Measurements from ENCODE around the gene PLCL1. TPM values are rescaled to one million over a fixed set of nuclear protein-coding genes. Genes with fewer than 3 reads are reported as not detected.

PLCL1 gene
- total and polyA plus RNA-seq, 10 of the 15 experiments (the other 5 are each of a cell fraction or from before 2014, with no cell fraction given): 0.03 to 1.5 (median 0.22) TPM

DNA sequence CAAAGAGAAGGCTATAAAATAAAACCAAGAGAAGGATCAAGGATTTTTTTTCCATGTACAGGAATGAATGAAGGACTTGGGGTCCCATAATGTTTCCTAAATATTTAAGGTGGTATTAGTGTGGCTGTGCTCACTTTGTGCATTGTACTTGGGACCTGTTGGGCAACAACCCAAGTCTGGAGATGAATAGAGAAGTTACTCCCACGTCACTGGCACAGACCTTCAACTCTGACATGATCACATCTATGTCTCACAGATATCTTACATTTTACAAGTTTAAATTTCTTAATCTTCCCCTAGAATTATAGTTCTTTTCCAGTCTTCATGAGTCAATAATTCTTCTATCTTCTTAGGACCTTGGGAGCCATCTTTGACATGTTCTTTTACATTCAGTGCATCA is 133.4 kb downstream of the PLCL1 start (continued):
- no peak for TF ChIP-seq SIN3A (IDR thresholded peaks at IDR 0.05; ENCODE audit: low read depth, low read length)

DNA sequence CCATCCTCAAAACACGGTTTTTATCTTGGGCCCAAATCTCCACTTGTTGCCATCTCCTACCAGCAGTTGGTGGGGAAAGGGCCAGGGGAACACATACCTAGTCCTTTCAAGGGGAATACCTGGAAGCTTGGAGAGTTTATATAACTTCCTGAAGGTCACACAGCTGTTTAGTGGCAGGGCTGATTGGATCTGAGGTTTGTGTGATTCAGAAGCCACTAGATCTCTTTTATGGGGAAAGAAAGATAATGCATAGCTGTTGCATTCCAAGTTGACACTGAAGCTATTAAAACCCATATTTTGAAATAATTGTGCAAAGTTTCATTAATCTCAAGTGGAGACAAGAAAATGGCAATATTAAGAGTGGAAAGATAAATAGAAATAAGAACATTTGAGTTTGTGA is 134.2 kb downstream of the PLCL1 start:
- Histone ChIP-seq H3K27ac (ENCODE audit: control insufficient read depth, insufficient read depth) (no peak overlapping the region), H3K9ac (ENCODE audit: control insufficient read depth, insufficient read depth, low read length) (no peak overlapping the region), H3K4me3 (no peak overlapping the region), H3K9me3 (replicated peaks; ENCODE audit: control insufficient read depth, insufficient read depth, low read length) (no peaks in the 10 kb centered on the region), H2AFZ (ENCODE audit: control insufficient read depth, low read depth, low read length) (no peak overlapping the region), H3K4me1 (ENCODE audit: control insufficient read depth, insufficient read depth, low read length) (no peaks in the 10 kb centered on the region), H3K79me2 (ENCODE audit: control insufficient read depth, insufficient read depth, low read length) (no peaks in the 10 kb centered on the region), H4K20me1 (ENCODE audit: control insufficient read depth, insufficient read depth) (no peaks in the 10 kb centered on the region), H3K4me2 (ENCODE audit: control insufficient read depth, insufficient read depth) (no peak overlapping the region), H3K27me3 (replicated peaks in 1 of 2; ENCODE audit: control insufficient read depth in 2 of 2, insufficient read depth in 2 of 2, low read length in 1 of 2) (no peaks in the 10 kb centered on the region), H3K36me3 (ENCODE audit: control insufficient read depth in 2 of 2, insufficient read depth in 2 of 2, low read length in 1 of 2) (no peaks in the 10 kb centered on the region)
- ATAC-seq (no peak), DNase-seq (ENCODE audit: low read depth, low spot score) (no peak), FAIRE-seq (no peak)
- 0% methylated on average over 1 of the region's 1 CpG for WGBS (ENCODE audit: insufficient coverage, insufficient replicate concordance, low lambda C conversion rate, missing lambda C conversion rate)
- ChIA-PET POLR2A (no interaction called here), SMC1A (ENCODE audit: uncharacterized antibody, unreplicated experiment) (interaction anchor here (1.0 kb wide), 1 partner anchor 9 kb away, joined by 3 read pairs; no protein-coding TSS in a partner anchor), CTCF (interaction anchor here (1.0 to 1.1 kb wide), 2 partner anchors 20 to 88 kb away, joined by 3 read pairs; no protein-coding TSS in a partner anchor), RAD21 (ENCODE audit: unreplicated experiment) (no interaction called here)
- intact Hi-C loops (cut with micrococcal nuclease; ENCODE audit: unreplicated experiment): no loop called here
- no TSS peak for BruUV-seq (replicated peaks)
- in situ Hi-C loops (cut with MboI): no loop called here
- TF ChIP-seq RELA (IDR thresholded peaks at IDR 0.05; ENCODE audit: borderline replicate concordance, partially characterized antibody) (no peak), EP300 (IDR thresholded peaks at IDR 0.05; ENCODE audit: borderline replicate concordance in 1 of 2, control insufficient read depth in 1 of 2, low read depth in 2 of 2, low read length in 2 of 2) (no peak), STAT3 (IDR thresholded peaks at IDR 0.05; ENCODE audit: low read depth, low read length) (no peak), FOS (IDR thresholded peaks at IDR 0.05; ENCODE audit: borderline replicate concordance, extremely low read depth, insufficient read length) (no peak), BACH1 (IDR thresholded peaks at IDR 0.05; ENCODE audit: borderline replicate concordance) (no peak), NFYA (IDR thresholded peaks at IDR 0.05; ENCODE audit: borderline replicate concordance, low read depth, low read length) (no peak), IKZF1 (conservative IDR thresholded peaks at IDR 0.05) (no peak), BCL11A (IDR thresholded peaks at IDR 0.05; ENCODE audit: low read depth, low read length) (no peak), SP1 (IDR thresholded peaks at IDR 0.05; ENCODE audit: low read depth, low read length) (no peak), GATAD2B (conservative IDR thresholded peaks at IDR 0.05; ENCODE audit: low read depth) (no peak), ZNF622 (IDR thresholded peaks at IDR 0.05) (no peak)
- TF ChIP-seq, protein P1, sequence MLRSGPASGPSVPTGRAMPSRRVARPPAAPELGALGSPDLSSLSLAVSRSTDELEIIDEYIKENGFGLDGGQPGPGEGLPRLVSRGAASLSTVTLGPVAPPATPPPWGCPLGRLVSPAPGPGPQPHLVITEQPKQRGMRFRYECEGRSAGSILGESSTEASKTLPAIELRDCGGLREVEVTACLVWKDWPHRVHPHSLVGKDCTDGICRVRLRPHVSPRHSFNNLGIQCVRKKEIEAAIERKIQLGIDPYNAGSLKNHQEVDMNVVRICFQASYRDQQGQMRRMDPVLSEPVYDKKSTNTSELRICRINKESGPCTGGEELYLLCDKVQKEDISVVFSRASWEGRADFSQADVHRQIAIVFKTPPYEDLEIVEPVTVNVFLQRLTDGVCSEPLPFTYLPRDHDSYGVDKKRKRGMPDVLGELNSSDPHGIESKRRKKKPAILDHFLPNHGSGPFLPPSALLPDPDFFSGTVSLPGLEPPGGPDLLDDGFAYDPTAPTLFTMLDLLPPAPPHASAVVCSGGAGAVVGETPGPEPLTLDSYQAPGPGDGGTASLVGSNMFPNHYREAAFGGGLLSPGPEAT (IDR thresholded peaks at IDR 0.05; ENCODE audit: low read depth): no peak
- TF ChIP-seq, protein P2, sequence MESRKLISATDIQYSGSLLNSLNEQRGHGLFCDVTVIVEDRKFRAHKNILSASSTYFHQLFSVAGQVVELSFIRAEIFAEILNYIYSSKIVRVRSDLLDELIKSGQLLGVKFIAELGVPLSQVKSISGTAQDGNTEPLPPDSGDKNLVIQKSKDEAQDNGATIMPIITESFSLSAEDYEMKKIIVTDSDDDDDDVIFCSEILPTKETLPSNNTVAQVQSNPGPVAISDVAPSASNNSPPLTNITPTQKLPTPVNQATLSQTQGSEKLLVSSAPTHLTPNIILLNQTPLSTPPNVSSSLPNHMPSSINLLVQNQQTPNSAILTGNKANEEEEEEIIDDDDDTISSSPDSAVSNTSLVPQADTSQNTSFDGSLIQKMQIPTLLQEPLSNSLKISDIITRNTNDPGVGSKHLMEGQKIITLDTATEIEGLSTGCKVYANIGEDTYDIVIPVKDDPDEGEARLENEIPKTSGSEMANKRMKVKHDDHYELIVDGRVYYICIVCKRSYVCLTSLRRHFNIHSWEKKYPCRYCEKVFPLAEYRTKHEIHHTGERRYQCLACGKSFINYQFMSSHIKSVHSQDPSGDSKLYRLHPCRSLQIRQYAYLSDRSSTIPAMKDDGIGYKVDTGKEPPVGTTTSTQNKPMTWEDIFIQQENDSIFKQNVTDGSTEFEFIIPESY (IDR thresholded peaks at IDR 0.05): no peak
- TF ChIP-seq, protein P3, sequence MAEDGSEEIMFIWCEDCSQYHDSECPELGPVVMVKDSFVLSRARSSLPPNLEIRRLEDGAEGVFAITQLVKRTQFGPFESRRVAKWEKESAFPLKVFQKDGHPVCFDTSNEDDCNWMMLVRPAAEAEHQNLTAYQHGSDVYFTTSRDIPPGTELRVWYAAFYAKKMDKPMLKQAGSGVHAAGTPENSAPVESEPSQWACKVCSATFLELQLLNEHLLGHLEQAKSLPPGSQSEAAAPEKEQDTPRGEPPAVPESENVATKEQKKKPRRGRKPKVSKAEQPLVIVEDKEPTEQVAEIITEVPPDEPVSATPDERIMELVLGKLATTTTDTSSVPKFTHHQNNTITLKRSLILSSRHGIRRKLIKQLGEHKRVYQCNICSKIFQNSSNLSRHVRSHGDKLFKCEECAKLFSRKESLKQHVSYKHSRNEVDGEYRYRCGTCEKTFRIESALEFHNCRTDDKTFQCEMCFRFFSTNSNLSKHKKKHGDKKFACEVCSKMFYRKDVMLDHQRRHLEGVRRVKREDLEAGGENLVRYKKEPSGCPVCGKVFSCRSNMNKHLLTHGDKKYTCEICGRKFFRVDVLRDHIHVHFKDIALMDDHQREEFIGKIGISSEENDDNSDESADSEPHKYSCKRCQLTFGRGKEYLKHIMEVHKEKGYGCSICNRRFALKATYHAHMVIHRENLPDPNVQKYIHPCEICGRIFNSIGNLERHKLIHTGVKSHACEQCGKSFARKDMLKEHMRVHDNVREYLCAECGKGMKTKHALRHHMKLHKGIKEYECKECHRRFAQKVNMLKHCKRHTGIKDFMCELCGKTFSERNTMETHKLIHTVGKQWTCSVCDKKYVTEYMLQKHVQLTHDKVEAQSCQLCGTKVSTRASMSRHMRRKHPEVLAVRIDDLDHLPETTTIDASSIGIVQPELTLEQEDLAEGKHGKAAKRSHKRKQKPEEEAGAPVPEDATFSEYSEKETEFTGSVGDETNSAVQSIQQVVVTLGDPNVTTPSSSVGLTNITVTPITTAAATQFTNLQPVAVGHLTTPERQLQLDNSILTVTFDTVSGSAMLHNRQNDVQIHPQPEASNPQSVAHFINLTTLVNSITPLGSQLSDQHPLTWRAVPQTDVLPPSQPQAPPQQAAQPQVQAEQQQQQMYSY (CRISPR knock-in tag; IDR thresholded peaks at IDR 0.05): no peak
